SK-N-SH treated with all-trans-retinoic acid at 6 μM for 48 hours (cell line): ENCODE measurements around the gene CABP4.

ENCODE experiments used
- TSHZ2 ChIP-seq: fragments of 250-450 bp; sonication (Bioruptor Pico); IDR thresholded peaks from 2 replicates; pipeline ENCODE4 v1.5.0; 2020; ENCODE audit warnings: mild to moderate bottlenecking, moderate library complexity
- ZNF8 ChIP-seq: fragments of 450-650 bp; formaldehyde crosslinking; IDR thresholded peaks from 2 replicates; pipeline ENCODE4 v1.5.0; 2020; ENCODE audit warnings: mild to moderate bottlenecking, moderate library complexity

- TF ChIP-seq TSHZ2 (no peak), ZNF8 (CRISPR knock-in tag) (no peak)
These were observed 41.0 kb downstream of the CABP4 start for GRCh38 chr11:67496113-67496512.
